Fibroblast of the aortic adventitia (primary cell): Measurements from ENCODE around the gene TCEA3. TPM values are rescaled to one million over a fixed set of nuclear protein-coding genes. Genes with fewer than 3 reads are reported as not detected.
"Not testable (repeated sequence)": the region's sequence is repeated elsewhere in the genome, so short reads cannot be mapped to it uniquely, and the experiment has no call there.

Source experiments
- DNase-seq: peaks from one replicate; pipeline ENCODE4 v3.0.0-alpha.2; 2010; ENCODE audit warnings: low read depth
- H3K4me3 ChIP-seq: 2 replicates; pipeline ENCODE4 v1.5.1; 2011; ENCODE audit warnings: low read depth, mild to moderate bottlenecking, control low read depth, low read length, moderate library complexity
- CTCF ChIP-seq: IDR thresholded peaks from 2 replicates; pipeline ENCODE4 v1.5.1; 2011; ENCODE audit warnings: mild to moderate bottlenecking, low read length, control low read depth, inconsistent platforms; ENCODE audit not compliant: insufficient read depth
- total RNA-seq: library from RNA; depleted of rRNA; stranded (reverse); fragments of >200 nt; gene quantifications from 2 replicates; pipeline ENCODE4 v1.2.3, GENCODE V29; 2012; ENCODE audit warnings: low replicate concordance

Gene TCEA3
- total RNA-seq, 1 donor, result 22.8 TPM

GRCh38 chr1:23381233-23381885 is 43.2 kb downstream of the TCEA3 start:
- TF ChIP-seq CTCF, result no peak
- no peak overlapping the region for H3K4me3 ChIP-seq

GRCh38 chr1:23380719-23381118 is 43.8 kb downstream of the TCEA3 start:
- no peak for DNase-seq
- no peak for TF ChIP-seq CTCF

More at GRCh38 chr1:23381233-23381885, 43.2 kb downstream of the TCEA3 start:
- no peak for DNase-seq

GRCh38 chr1:23380236-23380635 is 44.3 kb downstream of the TCEA3 start:
- not testable (repeated sequence) for H3K4me3 ChIP-seq, DNase-seq

More at GRCh38 chr1:23380719-23381118, 43.8 kb downstream of the TCEA3 start:
- no peak overlapping the region for H3K4me3 ChIP-seq

- TF ChIP-seq CTCF, result no peak
- H3K4me3 ChIP-seq, result no peak overlapping the region
- peak; percentile 68 for DNase-seq
Observed at GRCh38 chr1:23376890-23377811, 47.4 kb downstream of the TCEA3 start.

- H3K4me3 ChIP-seq, DNase-seq: not testable (repeated sequence)
Observed at GRCh38 chr1:23374079-23374735, 50.3 kb downstream of the TCEA3 start.

GRCh38 chr1:23371987-23372880 is 52.3 kb downstream of the TCEA3 start:
- TF ChIP-seq CTCF, result no peak
- no peak for DNase-seq
- H3K4me3 ChIP-seq, result no peak overlapping the region
